GM12878 (cell line): Measurements from ENCODE around the gene TEPSIN. TPM values are rescaled to one million over a fixed set of nuclear protein-coding genes. Genes with fewer than 3 reads are reported as not detected.

Source experiments
- ATAC-seq: fragments of 200-7000 bp; cut with Tn5 transposase; 3 replicates; pipeline ENCODE4 v1.9.1; 2020; ENCODE audit warnings: mild to moderate bottlenecking, moderate library complexity
- BruUV-seq: library from RNA; stranded (reverse); fragments of 400-500 nt; replicated peaks from 2 replicates; lab custom pipeline; 2021; lab: Mats Ljungman, UMichigan
- CTCF ChIA-PET: fragments of 300-600 bp; sonication (Branson Sonifier 250); formaldehyde crosslinking; extraction: SDS; loops from one replicate; lab custom pipeline; 2021; ENCODE audit warnings: inconsistent platforms; lab: Yijun Ruan, JAX
- POLR2A ChIA-PET: fragments of 350-600 bp; formaldehyde crosslinking; extraction: SDS; loops from one replicate; lab custom pipeline; 2021; ENCODE audit warnings: inconsistent platforms; lab: Charles Lee
- RAD21 ChIA-PET: fragments of 300-600 bp; sonication (Branson Sonifier 250); formaldehyde crosslinking; loops from one replicate; lab custom pipeline; 2023; ENCODE audit warnings: antibody characterized with exemption; ENCODE audit not compliant: unreplicated experiment; lab: Charles Lee
- SMC1A ChIA-PET: fragments of 300-600 bp; sonication (Branson Sonifier 250); formaldehyde crosslinking; loops from one replicate; lab custom pipeline; 2023; ENCODE audit not compliant: unreplicated experiment, uncharacterized antibody; lab: Charles Lee
- DNase-seq: peaks from one replicate; pipeline ENCODE4 v3.0.0-alpha.2; 2011; ENCODE audit warnings: low read depth, low spot score
- FAIRE-seq: peaks from 3 replicates; lab custom pipeline; 2011; peaks lifted over from hg19 to GRCh38; lab: Jason Lieb, UNC
- H2AFZ ChIP-seq: 2 replicates; pipeline ENCODE4 v1.6.0; 2011; ENCODE audit warnings: low read depth, low read length, control low read depth; ENCODE audit not compliant: control insufficient read depth
- H3K27ac ChIP-seq: 2 replicates; pipeline ENCODE4 v1.5.1; 2011; ENCODE audit warnings: control low read depth; ENCODE audit not compliant: control insufficient read depth, insufficient read depth
- H3K27me3 ChIP-seq, 2 experiments: replicated peaks in 1 of 2; 2 replicates each; pipeline versions ENCODE4 v1.6.0 to v1.6.1; 2011; ENCODE audit warnings: low read length in 1 of 2; ENCODE audit not compliant: control insufficient read depth in 2 of 2, insufficient read depth in 2 of 2
- H3K36me3 ChIP-seq, 2 experiments: 2 replicates each; pipeline ENCODE4 v1.5.1; 2011; ENCODE audit warnings: low read length in 1 of 2; ENCODE audit not compliant: control insufficient read depth in 2 of 2, insufficient read depth in 2 of 2
- H3K4me1 ChIP-seq: 2 replicates; pipeline ENCODE4 v1.6.1; 2011; ENCODE audit warnings: mild to moderate bottlenecking, low read length, moderate library complexity, mixed read lengths; ENCODE audit not compliant: control insufficient read depth, insufficient read depth
- H3K4me2 ChIP-seq: 2 replicates; pipeline ENCODE4 v1.6.0; 2011; ENCODE audit warnings: control low read depth; ENCODE audit not compliant: control insufficient read depth, insufficient read depth
- H3K4me3 ChIP-seq: fragments of 200-600 bp; sonication (generic); 2 replicates; pipeline ENCODE4 v1.5.1; 2016
- H3K79me2 ChIP-seq: 2 replicates; pipeline ENCODE4 v1.6.0; 2011; ENCODE audit warnings: low read length; ENCODE audit not compliant: control insufficient read depth, insufficient read depth
- H3K9ac ChIP-seq: 2 replicates; pipeline ENCODE4 v1.8.0; 2011; ENCODE audit warnings: low read length, control low read depth, mixed read lengths; ENCODE audit not compliant: control insufficient read depth, insufficient read depth
- H3K9me3 ChIP-seq: replicated peaks from 3 replicates; pipeline ENCODE4 v1.5.1; 2011; ENCODE audit warnings: mild to moderate bottlenecking, low read length; ENCODE audit not compliant: control insufficient read depth, insufficient read depth
- H4K20me1 ChIP-seq: 2 replicates; pipeline ENCODE4 v1.6.0; 2011; ENCODE audit not compliant: control insufficient read depth, insufficient read depth
- POLR2AphosphoS5 ChIP-seq: IDR thresholded peaks from 2 replicates; pipeline ENCODE4 v1.6.1; 2011; ENCODE audit warnings: mild to moderate bottlenecking, low read length, inconsistent platforms
- SIN3A ChIP-seq: IDR thresholded peaks from 2 replicates; pipeline ENCODE4 v1.6.1; 2012; ENCODE audit warnings: low read depth, low read length, improper control_type of control experiment
- SMC3 ChIP-seq: IDR thresholded peaks from 2 replicates; pipeline ENCODE4 v1.6.1; 2011; ENCODE audit warnings: low read length, improper control_type of control experiment, borderline replicate concordance
- SREBF1 ChIP-seq: IDR thresholded peaks from 2 replicates; pipeline ENCODE4 v1.6.1; 2012; ENCODE audit warnings: mild to moderate bottlenecking, low read length
- SUPT20H ChIP-seq: IDR thresholded peaks from 2 replicates; pipeline ENCODE4 v1.6.1; 2011; ENCODE audit warnings: low read depth, mild to moderate bottlenecking, low read length, moderate library complexity, borderline replicate concordance; ENCODE audit not compliant: control insufficient read depth
- SUZ12 ChIP-seq: fragments of 200-600 bp; sonication (generic); IDR thresholded peaks from one replicate; pipeline ENCODE4 v1.6.1; 2018; ENCODE audit warnings: antibody characterized with exemption, mild to moderate bottlenecking; ENCODE audit not compliant: unreplicated experiment
- WGBS: methylation state at CpG from one replicate; pipeline ENCODE4 v1.1.6; 2016; ENCODE audit warnings: low lambda C conversion rate; ENCODE audit not compliant: insufficient replicate concordance, insufficient coverage; ENCODE audit errors: missing lambda C conversion rate; 5-methylcytosine and 5-hydroxymethylcytosine counted together
- in situ Hi-C: fragments of 300-500 bp; cut with MboI; formaldehyde crosslinking; loops from 9 replicates; pipeline ENCODE4 v1.14.3; 2018; ENCODE audit warnings: mixed read lengths
- intact Hi-C: fragments of 100-400 bp; cut with micrococcal nuclease; formaldehyde crosslinking; loops from one replicate; pipeline ENCODE4 v1.14.2; 2022; ENCODE audit not compliant: unreplicated experiment
- polyA plus RNA-seq, 11 experiments: library from polyadenylated mRNA; depleted of rRNA in 4 of 11; unstranded in 6 of 11; stranded (reverse) in 5 of 11; fragments of >200 nt; fragmentation: Nextera tagmentation in 4 of 11; fragmentation: Illumina TruSeq in 1 of 11; extraction: Ambion mirVana in 4 of 11; extraction: Trizol in 1 of 11; gene quantifications; 1 replicate in 1 of 11; 2 replicates in 10 of 11; pipeline versions ENCODE4 v1.2.1 to v1.2.3, GENCODE V29; 2011 to 2016; ENCODE audit warnings: inconsistent platforms in 2 of 11, missing spikeins in 2 of 11, low read depth in 1 of 11
- total RNA-seq, 4 experiments: library from RNA; depleted of rRNA in 3 of 4; stranded (reverse); fragments of >200 nt in 3 of 4; fragmentation: Illumina TruSeq in 1 of 4; extraction: Trizol in 1 of 4; gene quantifications; 2 replicates each; pipeline versions ENCODE4 v1.2.1 to v1.2.3, GENCODE V29; 2013 to 2021

TEPSIN gene
- total and polyA plus RNA-seq, 10 of the 15 experiments (the other 5 are each of a cell fraction or from before 2014, with no cell fraction given) = 0.87 to 36.7 (median 5.3) TPM

- H4K20me1 ChIP-seq = no peaks in the 10 kb centered on the region
- peaks cover 15 to 16% of the 10 kb centered on the region in 2 experiments for H3K36me3 ChIP-seq
- TF ChIP-seq SREBF1 (no peak), SUZ12 (no peak), SIN3A (no peak)
- H3K27me3 ChIP-seq = no peaks in the 10 kb centered on the region
- FAIRE-seq (no peak), ATAC-seq (no peak), DNase-seq (no peak)
- RAD21 ChIA-PET = no interaction called here
- intact Hi-C loops (no loop called here), in situ Hi-C loops (no loop called here)
- no peak overlapping the region for H3K27ac ChIP-seq
- H3K9me3 ChIP-seq = no peaks in the 10 kb centered on the region
- POLR2A ChIA-PET = no interaction called here
- no peak overlapping the region for H3K4me3 ChIP-seq
- H3K79me2 ChIP-seq = no peaks in the 10 kb centered on the region
- WGBS = 98% methylated on average over 50 of the region's 50 CpGs
- H3K9ac ChIP-seq = no peak overlapping the region
- H2AFZ ChIP-seq = no peak overlapping the region
- CTCF ChIA-PET = no interaction called here
- no TSS peak for BruUV-seq
- H3K4me1 ChIP-seq = no peaks in the 10 kb centered on the region
- no peak overlapping the region for H3K4me2 ChIP-seq
- SMC1A ChIA-PET = no interaction called here
Measured at GRCh38 chr17:81279278-81280275, 40.7 kb upstream of the TEPSIN start.

- no peak for ATAC-seq
- no peaks in the 10 kb centered on the region for H3K79me2 ChIP-seq
- FAIRE-seq = no peak
- POLR2A ChIA-PET = no interaction called here
- H3K4me1 ChIP-seq = no peaks in the 10 kb centered on the region
- H3K27ac ChIP-seq = no peak overlapping the region
- no peak overlapping the region for H3K9ac ChIP-seq
- intact Hi-C loops (no loop called here), in situ Hi-C loops (no loop called here)
- no peaks in the 10 kb centered on the region for H3K27me3 ChIP-seq
- no peak for DNase-seq
- BruUV-seq = no TSS peak
- H3K36me3 ChIP-seq = peaks cover 20 to 21% of the 10 kb centered on the region in 2 experiments
- no peak overlapping the region for H3K4me3 ChIP-seq
- no peaks in the 10 kb centered on the region for H4K20me1 ChIP-seq
- RAD21 ChIA-PET = no interaction called here
- no peaks in the 10 kb centered on the region for H3K9me3 ChIP-seq
- H3K4me2 ChIP-seq = no peak overlapping the region
- SMC1A ChIA-PET = no interaction called here
- CTCF ChIA-PET = interaction anchor here (0.8 kb wide), 1 partner anchor 26 kb away, joined by 3 read pairs; no protein-coding TSS in a partner anchor
- TF ChIP-seq SMC3 (no peak), SUPT20H (no peak), POLR2AphosphoS5 (no peak)
- WGBS = 95% methylated on average over 8 of the region's 8 CpGs
- no peak overlapping the region for H2AFZ ChIP-seq
Measured at GRCh38 chr17:81278831-81279230, 40.0 kb upstream of the TEPSIN start.
